PFSK-1 (cell line): ENCODE measurements around the gene TRABD2A.

Source experiments
- FOXP2 ChIP-seq: optimal IDR thresholded peaks from 2 replicates; pipeline ENCODE3; 2011; ENCODE audit warnings: borderline replicate concordance, control low read depth, inconsistent platforms; ENCODE audit not compliant: insufficient read depth; ENCODE audit errors: extremely low read length, extremely low read depth
- POLR2AphosphoS5 ChIP-seq: IDR thresholded peaks from 2 replicates; pipeline ENCODE4 v1.6.1; 2012; ENCODE audit warnings: low read depth, mild to moderate bottlenecking, control low read depth, low read length, moderate library complexity
- SIN3A ChIP-seq: IDR thresholded peaks from 2 replicates; pipeline ENCODE4 v1.6.1; 2012; ENCODE audit warnings: mild to moderate bottlenecking, low read length, moderate library complexity, borderline replicate concordance; ENCODE audit not compliant: insufficient read depth
- TAF1 ChIP-seq: IDR thresholded peaks from 2 replicates; pipeline ENCODE4 v1.6.1; 2012; ENCODE audit warnings: low read length, control low read depth, borderline replicate concordance; ENCODE audit not compliant: insufficient read depth
- TF ChIP-seq, protein P1 (sequence below), 2 experiments: IDR thresholded peaks; 2 replicates each; pipeline versions ENCODE4 v1.6.1 to v1.8.0; 2011 to 2012; ENCODE audit warnings: low read depth in 2 of 2, low read length in 2 of 2, control low read depth in 1 of 2, inconsistent platforms in 1 of 2, mild to moderate bottlenecking in 1 of 2, moderate library complexity in 1 of 2; ENCODE audit not compliant: insufficient read depth in 1 of 2

The TRABD2A gene

GRCh38 chr2:84894758-84895520 lies 14.1 kb upstream of the TRABD2A start:
- no peak for TF ChIP-seq POLR2AphosphoS5

GRCh38 chr2:84894131-84894586 lies 13.3 kb upstream of the TRABD2A start:
- TF ChIP-seq TAF1 (no peak), SIN3A (no peak), FOXP2 (no peak), POLR2AphosphoS5 (no peak)
- TF ChIP-seq, protein P1, sequence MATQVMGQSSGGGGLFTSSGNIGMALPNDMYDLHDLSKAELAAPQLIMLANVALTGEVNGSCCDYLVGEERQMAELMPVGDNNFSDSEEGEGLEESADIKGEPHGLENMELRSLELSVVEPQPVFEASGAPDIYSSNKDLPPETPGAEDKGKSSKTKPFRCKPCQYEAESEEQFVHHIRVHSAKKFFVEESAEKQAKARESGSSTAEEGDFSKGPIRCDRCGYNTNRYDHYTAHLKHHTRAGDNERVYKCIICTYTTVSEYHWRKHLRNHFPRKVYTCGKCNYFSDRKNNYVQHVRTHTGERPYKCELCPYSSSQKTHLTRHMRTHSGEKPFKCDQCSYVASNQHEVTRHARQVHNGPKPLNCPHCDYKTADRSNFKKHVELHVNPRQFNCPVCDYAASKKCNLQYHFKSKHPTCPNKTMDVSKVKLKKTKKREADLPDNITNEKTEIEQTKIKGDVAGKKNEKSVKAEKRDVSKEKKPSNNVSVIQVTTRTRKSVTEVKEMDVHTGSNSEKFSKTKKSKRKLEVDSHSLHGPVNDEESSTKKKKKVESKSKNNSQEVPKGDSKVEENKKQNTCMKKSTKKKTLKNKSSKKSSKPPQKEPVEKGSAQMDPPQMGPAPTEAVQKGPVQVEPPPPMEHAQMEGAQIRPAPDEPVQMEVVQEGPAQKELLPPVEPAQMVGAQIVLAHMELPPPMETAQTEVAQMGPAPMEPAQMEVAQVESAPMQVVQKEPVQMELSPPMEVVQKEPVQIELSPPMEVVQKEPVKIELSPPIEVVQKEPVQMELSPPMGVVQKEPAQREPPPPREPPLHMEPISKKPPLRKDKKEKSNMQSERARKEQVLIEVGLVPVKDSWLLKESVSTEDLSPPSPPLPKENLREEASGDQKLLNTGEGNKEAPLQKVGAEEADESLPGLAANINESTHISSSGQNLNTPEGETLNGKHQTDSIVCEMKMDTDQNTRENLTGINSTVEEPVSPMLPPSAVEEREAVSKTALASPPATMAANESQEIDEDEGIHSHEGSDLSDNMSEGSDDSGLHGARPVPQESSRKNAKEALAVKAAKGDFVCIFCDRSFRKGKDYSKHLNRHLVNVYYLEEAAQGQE (IDR thresholded peaks at IDR 0.05; ENCODE audit: insufficient read depth in 1 of 2, low read depth in 2 of 2, low read length in 2 of 2), result no peak

GRCh38 chr2:84891355-84892010 lies 10.6 kb upstream of the TRABD2A start:
- TF ChIP-seq POLR2AphosphoS5 (no peak), FOXP2 (no peak), SIN3A (no peak), TAF1 (no peak)
- TF ChIP-seq, protein P1 (IDR thresholded peaks at IDR 0.05; ENCODE audit: insufficient read depth in 1 of 2, low read depth in 2 of 2, low read length in 2 of 2), result no peak

DNA sequence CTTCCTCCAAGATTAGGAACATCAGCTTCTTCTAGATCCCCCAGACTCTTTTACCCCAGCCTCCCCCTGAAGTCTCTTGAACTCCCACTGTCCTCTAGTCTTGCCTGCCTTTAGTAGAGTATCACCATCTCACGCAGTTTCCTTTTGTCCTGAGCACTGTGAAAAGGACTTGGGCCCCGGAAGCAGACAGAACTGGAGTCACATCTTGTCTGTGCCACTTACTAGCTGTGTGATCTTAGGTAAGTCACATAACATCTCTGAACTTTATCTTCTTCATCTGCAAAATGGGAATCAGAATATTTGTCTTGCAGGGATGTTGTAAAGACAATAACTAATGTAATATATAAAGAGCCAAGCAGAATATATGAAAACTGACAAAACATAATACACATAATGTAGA lies 8.4 kb upstream of the TRABD2A start:
- TF ChIP-seq FOXP2 (no peak), POLR2AphosphoS5 (no peak), SIN3A (no peak), TAF1 (no peak)
- TF ChIP-seq, protein P1 (IDR thresholded peaks at IDR 0.05; ENCODE audit: insufficient read depth in 1 of 2, low read depth in 2 of 2, low read length in 2 of 2), result no peak

DNA sequence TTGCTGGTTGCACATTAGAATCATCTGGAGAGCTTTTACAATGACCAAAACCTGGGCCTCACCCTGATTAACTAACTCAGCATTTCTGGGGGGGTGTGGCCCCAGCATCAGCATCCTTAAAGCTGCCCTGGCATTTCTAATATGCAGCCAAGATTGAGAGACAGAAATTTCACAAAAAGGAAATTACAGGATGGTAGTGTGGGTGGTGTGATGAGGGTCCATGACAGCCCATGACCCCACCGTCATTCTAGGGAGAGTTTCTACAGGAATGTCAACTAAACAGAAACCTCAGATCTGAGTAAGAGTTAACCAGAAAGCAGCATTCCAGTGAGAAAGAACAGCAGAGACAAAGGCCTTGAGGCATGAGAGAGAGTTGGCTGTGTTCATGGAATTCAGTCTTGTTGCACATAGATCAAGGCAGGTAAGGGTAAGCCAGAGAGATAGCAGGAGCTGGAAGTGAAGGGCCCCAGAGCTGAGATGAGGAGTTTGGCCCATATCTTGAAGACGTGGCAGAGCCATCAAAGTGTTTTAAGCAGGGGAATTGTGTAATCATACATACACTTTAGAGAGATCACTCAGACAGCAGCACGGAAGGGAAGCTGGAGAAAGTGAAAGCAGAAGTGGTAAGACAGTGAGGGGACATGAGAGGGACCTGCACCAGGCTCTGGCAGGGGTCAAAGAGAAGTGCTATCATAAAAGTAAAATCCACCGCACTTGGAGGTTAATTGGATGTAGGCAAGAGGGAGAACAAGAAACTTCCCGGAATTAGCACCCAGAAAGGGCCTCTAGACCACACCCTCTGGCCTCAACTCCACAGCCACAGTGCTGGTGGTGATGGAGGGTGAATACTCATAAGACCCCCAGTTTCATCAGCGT lies 7.8 kb upstream of the TRABD2A start:
- TF ChIP-seq, protein P1 (IDR thresholded peaks at IDR 0.05; ENCODE audit: insufficient read depth in 1 of 2, low read depth in 2 of 2, low read length in 2 of 2), result no peak
- TF ChIP-seq SIN3A (no peak), FOXP2 (no peak), TAF1 (no peak), POLR2AphosphoS5 (no peak)
